Mesendoderm (in vitro differentiated cells): Measurements from ENCODE around the gene COL18A1.
A peak's percentile ranks its signal among the peaks of the same experiment; 100 is the strongest.

Experiments used
- DNase-seq: peaks from one replicate; pipeline ENCODE4 v3.0.0; 2013
- H2AK5ac ChIP-seq: 2 replicates; pipeline ENCODE4 v1.6.1; 2013; ENCODE audit warnings: low read length, inconsistent platforms
- H2BK120ac ChIP-seq: 2 replicates; pipeline ENCODE4 v1.6.1; 2013; ENCODE audit warnings: low read depth, mild to moderate bottlenecking, low read length, moderate library complexity, mixed read lengths
- H2BK15ac ChIP-seq: replicated peaks from 2 replicates; pipeline ENCODE4 v1.6.1; 2013; ENCODE audit warnings: low read depth, mild to moderate bottlenecking, moderate library complexity
- H2BK5ac ChIP-seq: 2 replicates; pipeline ENCODE4 v1.6.1; 2013; ENCODE audit warnings: low read length, inconsistent platforms
- H3K18ac ChIP-seq: 2 replicates; pipeline ENCODE4 v1.6.1; 2013; ENCODE audit warnings: mild to moderate bottlenecking, low read length, mixed read lengths
- H3K23ac ChIP-seq: one replicate; pipeline ENCODE4 v1.6.1; 2013; ENCODE audit warnings: low read length
- H3K27ac ChIP-seq: 2 replicates; pipeline ENCODE4 v1.5.1; 2013; ENCODE audit warnings: low read depth, mild to moderate bottlenecking, inconsistent platforms, low read length, moderate library complexity
- H3K27me3 ChIP-seq: 2 replicates; pipeline ENCODE4 v1.6.1; 2013; ENCODE audit warnings: low read length, control low read depth, mild to moderate bottlenecking, inconsistent platforms; ENCODE audit not compliant: insufficient read depth, poor library complexity
- H3K36me3 ChIP-seq: 2 replicates; pipeline ENCODE4 v1.6.1; 2013; ENCODE audit warnings: low read length, inconsistent platforms; ENCODE audit not compliant: control insufficient read depth, insufficient read depth
- H3K4ac ChIP-seq: one replicate; pipeline ENCODE4 v1.6.1; 2013; ENCODE audit warnings: low read depth, mild to moderate bottlenecking, low read length, moderate library complexity
- H3K4me1 ChIP-seq: 2 replicates; pipeline ENCODE4 v1.6.1; 2013; ENCODE audit warnings: low read depth, low read length, inconsistent platforms; ENCODE audit not compliant: control insufficient read depth
- H3K4me2 ChIP-seq: 2 replicates; pipeline ENCODE4 v1.6.1; 2013; ENCODE audit warnings: low read length
- H3K4me3 ChIP-seq: 2 replicates; pipeline ENCODE4 v1.5.1; 2013; ENCODE audit warnings: mild to moderate bottlenecking, low read length
- H3K56ac ChIP-seq: one replicate; pipeline ENCODE4 v1.6.1; 2013; ENCODE audit warnings: low read length
- H3K79me1 ChIP-seq: 2 replicates; pipeline ENCODE4 v1.6.1; 2013; ENCODE audit warnings: low read length, inconsistent platforms
- H3K79me2 ChIP-seq: 2 replicates; pipeline ENCODE4 v1.6.1; 2013; ENCODE audit warnings: mild to moderate bottlenecking, low read length; ENCODE audit not compliant: control insufficient read depth, insufficient read depth
- H3K9ac ChIP-seq: 2 replicates; pipeline ENCODE4 v1.6.1; 2013; ENCODE audit warnings: low read length, inconsistent platforms
- H4K5ac ChIP-seq: one replicate; pipeline ENCODE4 v1.6.1; 2013; ENCODE audit warnings: low read length
- H4K8ac ChIP-seq: one replicate; pipeline ENCODE4 v1.6.1; 2013; ENCODE audit warnings: low read depth, mild to moderate bottlenecking, control low read depth, low read length, moderate library complexity
- WGBS: extraction: QIAGEN DNeasy Blood & Tissue Kit; methylation state at CpG from one replicate; pipeline ENCODE4 v1.1.7; 2013; ENCODE audit warnings: low lambda C conversion rate, missing lambda C conversion rate; ENCODE audit not compliant: insufficient coverage; ENCODE audit errors: extremely low coverage; 5-methylcytosine and 5-hydroxymethylcytosine counted together

COL18A1 gene

GRCh38 chr21:45475004-45475685 is 70.2 kb downstream of the COL18A1 start:
- Histone ChIP-seq H3K79me1 (peaks cover 7% of the 10 kb centered on the region), H3K4ac (no peak overlapping the region), H4K8ac (no peak overlapping the region), H3K27ac (no peak overlapping the region), H2AK5ac (no peak overlapping the region), H3K4me1 (no peaks in the 10 kb centered on the region), H3K79me2 (peaks cover 7% of the 10 kb centered on the region), H4K5ac (no peak overlapping the region), H2BK5ac (no peak overlapping the region), H3K4me2 (no peak overlapping the region), H3K9ac (no peak overlapping the region), H2BK15ac (no peak overlapping the region), H3K4me3 (no peak overlapping the region), H3K56ac (no peak overlapping the region), H3K23ac (no peak overlapping the region), H3K27me3 (no peaks in the 10 kb centered on the region), H3K36me3 (peaks cover 6% of the 10 kb centered on the region), H3K18ac (no peak overlapping the region), H2BK120ac (no peak overlapping the region)
- DNase-seq: no peak
- no CpG with 5 or more reads among the region's 43 CpGs for WGBS

- Histone ChIP-seq H4K8ac (no peak overlapping the region), H3K4me1 (no peaks in the 10 kb centered on the region), H3K27ac (no peak overlapping the region), H2BK15ac (no peak overlapping the region), H3K18ac (no peak overlapping the region), H3K4ac (no peak overlapping the region), H2BK120ac (no peak overlapping the region), H3K56ac (no peak overlapping the region), H3K79me1 (peaks cover 7% of the 10 kb centered on the region), H3K79me2 (peaks cover 6% of the 10 kb centered on the region), H2BK5ac (no peak overlapping the region), H3K9ac (no peak overlapping the region), H3K23ac (no peak overlapping the region), H3K4me2 (no peak overlapping the region), H3K36me3 (peaks cover 6% of the 10 kb centered on the region), H2AK5ac (no peak overlapping the region), H4K5ac (no peak overlapping the region), H3K27me3 (no peaks in the 10 kb centered on the region), H3K4me3 (no peak overlapping the region)
- DNase-seq: no peak
- 100% methylated on average over 1 of the region's 53 CpGs for whole genome bisulfite sequencing
Observed at GRCh38 chr21:45475797-45476570, 71.0 kb downstream of the COL18A1 start.

GRCh38 chr21:45476582-45476981 is 71.6 kb downstream of the COL18A1 start:
- Histone ChIP-seq H4K8ac (no peak overlapping the region), H4K5ac (no peak overlapping the region), H3K36me3 (peaks cover 6% of the 10 kb centered on the region), H2BK15ac (no peak overlapping the region), H3K79me2 (peaks cover under 1% of the 10 kb centered on the region), H2BK5ac (no peak overlapping the region), H3K23ac (no peak overlapping the region), H3K79me1 (peaks cover 7% of the 10 kb centered on the region), H3K56ac (no peak overlapping the region), H2BK120ac (no peak overlapping the region), H3K4me3 (no peak overlapping the region), H2AK5ac (no peak overlapping the region), H3K27me3 (no peaks in the 10 kb centered on the region), H3K4ac (no peak overlapping the region), H3K9ac (no peak overlapping the region), H3K27ac (no peak overlapping the region), H3K18ac (no peak overlapping the region), H3K4me2 (no peak overlapping the region), H3K4me1 (no peaks in the 10 kb centered on the region)
- DNase-seq: no peak
- 100% methylated on average over 4 of the region's 6 CpGs for whole genome bisulfite sequencing

DNA sequence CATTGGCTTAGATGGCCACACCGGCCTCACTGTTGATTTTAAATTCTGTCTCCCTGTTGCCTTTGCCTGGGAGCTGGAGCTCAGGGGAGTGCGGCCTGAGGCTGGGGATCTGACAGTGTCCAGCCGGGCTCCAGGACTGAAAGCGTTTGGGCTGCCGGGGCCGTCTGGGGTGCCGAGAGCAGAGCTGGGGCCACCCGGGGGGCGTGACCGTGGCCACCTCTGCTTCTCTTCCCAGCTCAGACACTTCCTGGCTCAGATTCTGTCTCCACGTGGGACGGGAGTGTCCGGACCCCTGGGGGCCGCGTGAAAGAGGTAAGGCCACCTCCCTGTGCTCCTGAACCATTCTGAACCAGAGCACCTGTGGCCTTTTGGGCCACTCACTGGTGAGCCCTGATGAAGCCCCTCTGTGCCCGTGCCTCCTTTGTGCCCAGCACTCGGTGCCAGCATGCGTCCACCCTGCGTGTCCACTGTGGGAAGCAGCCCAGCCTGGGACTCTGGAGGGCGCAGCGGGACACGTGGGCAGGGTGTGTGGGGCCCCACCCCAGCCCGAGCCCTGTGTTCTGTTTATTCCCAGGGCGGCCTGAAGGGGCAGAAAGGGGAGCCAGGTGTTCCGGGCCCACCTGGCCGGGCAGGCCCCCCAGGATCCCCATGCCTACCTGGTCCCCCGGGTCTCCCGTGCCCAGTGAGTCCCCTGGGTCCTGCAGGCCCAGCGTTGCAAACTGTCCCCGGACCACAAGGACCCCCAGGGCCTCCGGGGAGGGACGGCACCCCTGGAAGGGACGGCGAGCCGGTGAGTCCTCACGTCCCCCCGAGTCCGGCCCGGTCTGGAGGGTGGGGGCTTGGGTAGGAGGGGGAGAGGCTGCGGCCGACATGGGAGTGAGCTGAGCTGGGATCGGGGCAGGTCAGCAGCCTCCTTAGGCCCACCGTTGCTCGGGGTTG is 72.5 kb downstream of the COL18A1 start:
- WGBS: no CpG with 5 or more reads among the region's 44 CpGs
- Histone ChIP-seq H3K79me1 (peaks cover 7% of the 10 kb centered on the region), H3K4me1 (no peaks in the 10 kb centered on the region), H4K5ac (no peak overlapping the region), H2BK15ac (no peak overlapping the region), H3K18ac (no peak overlapping the region), H2BK5ac (no peak overlapping the region), H3K4me3 (no peak overlapping the region), H3K36me3 (peaks cover 6% of the 10 kb centered on the region), H4K8ac (no peak overlapping the region), H3K9ac (peak overlapping the region; percentile 32), H3K79me2 (no peaks in the 10 kb centered on the region), H3K4me2 (no peak overlapping the region), H3K27ac (peak overlapping the region; percentile 18), H2BK120ac (no peak overlapping the region), H2AK5ac (no peak overlapping the region), H3K27me3 (no peaks in the 10 kb centered on the region), H3K4ac (no peak overlapping the region), H3K23ac (no peak overlapping the region), H3K56ac (peak overlapping the region; percentile 37)
- DNase-seq: no peak

DNA sequence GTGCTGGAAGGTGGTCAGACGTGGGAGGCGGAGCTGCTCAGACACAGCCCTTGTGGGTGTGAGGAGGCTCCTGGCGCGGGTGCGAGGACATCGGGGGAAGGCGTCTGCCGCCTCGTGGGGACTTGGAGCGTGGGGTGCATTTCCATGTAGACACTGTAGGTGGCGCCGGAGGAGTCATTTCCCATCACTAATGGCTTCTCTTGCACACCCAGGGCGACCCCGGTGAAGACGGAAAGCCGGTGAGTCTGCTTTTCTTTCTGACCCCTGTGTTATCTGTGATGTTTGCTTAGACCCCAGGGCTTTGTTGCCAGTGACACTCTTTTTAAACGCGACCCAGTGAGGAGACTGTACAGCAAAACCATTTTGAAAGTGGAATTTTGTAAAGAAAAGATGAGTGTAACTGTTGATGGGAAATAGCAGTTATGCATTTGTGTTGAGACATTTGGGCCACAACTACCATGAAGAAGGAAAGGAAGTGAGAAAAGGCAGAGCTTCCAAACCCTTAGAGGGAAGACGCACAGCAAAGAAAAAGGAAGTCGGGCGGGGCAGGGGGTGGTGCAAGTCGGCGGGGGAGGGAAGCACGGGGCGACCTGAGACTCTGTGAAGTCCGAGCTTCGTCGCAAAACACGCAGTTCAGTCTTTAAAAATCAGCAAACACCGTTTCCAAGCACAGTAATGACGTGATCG is 73.3 kb downstream of the COL18A1 start:
- Histone ChIP-seq H2BK5ac (no peak overlapping the region), H3K4me2 (no peak overlapping the region), H3K23ac (no peak overlapping the region), H3K79me2 (no peaks in the 10 kb centered on the region), H3K79me1 (peaks cover 4% of the 10 kb centered on the region), H3K27me3 (no peaks in the 10 kb centered on the region), H3K56ac (peak overlapping the region; percentile 37), H3K18ac (no peak overlapping the region), H4K8ac (no peak overlapping the region), H3K4ac (no peak overlapping the region), H3K36me3 (peaks cover 6% of the 10 kb centered on the region), H3K9ac (peak overlapping the region; percentile 32), H2BK15ac (no peak overlapping the region), H3K27ac (peak overlapping the region; percentile 18), H2AK5ac (no peak overlapping the region), H3K4me3 (no peak overlapping the region), H4K5ac (no peak overlapping the region), H2BK120ac (no peak overlapping the region), H3K4me1 (no peaks in the 10 kb centered on the region)
- DNase-seq: peak; percentile 87
- WGBS: no CpG with 5 or more reads among the region's 32 CpGs
